OCI-LY3 (cell line): ENCODE measurements around the gene GNE.

ENCODE experiments used
- H2AFZ ChIP-seq: fragments of 200-600, 300-600 bp; shearing (Covaris generic); 2 replicates; pipeline ENCODE4 v1.6.0; 2014; ENCODE audit warnings: antibody characterized with exemption, low read depth, low read length
- H3K27ac ChIP-seq: fragments of 200-600, 300-600 bp; sonication (generic); 2 replicates; pipeline ENCODE4 v1.5.1; 2014; ENCODE audit warnings: mild to moderate bottlenecking, low read length, moderate library complexity, mixed read lengths
- H3K27me3 ChIP-seq: fragments of 200-600, 300-600 bp; sonication (generic); 2 replicates; pipeline ENCODE4 v1.6.1; 2014; ENCODE audit warnings: low read depth, low read length, mixed read lengths
- H3K36me3 ChIP-seq: fragments of 200-600, 300-600 bp; sonication (generic); replicated peaks from 2 replicates; pipeline ENCODE3; 2014; ENCODE audit warnings: low read depth, low read length, mixed read lengths
- H3K4me1 ChIP-seq: fragments of 300-600, 200-600 bp; sonication (generic); 2 replicates; pipeline ENCODE4 v1.6.1; 2014; ENCODE audit warnings: low read length, mixed read lengths
- H3K4me2 ChIP-seq: fragments of 200-600, 300-600 bp; sonication (generic); 2 replicates; pipeline ENCODE4 v1.6.1; 2014; ENCODE audit warnings: low read length, mixed read lengths
- H3K4me3 ChIP-seq: fragments of 300-600, 200-600 bp; sonication (generic); 2 replicates; pipeline ENCODE4 v1.5.1; 2014; ENCODE audit warnings: antibody characterized with exemption, mild to moderate bottlenecking, low read length, moderate library complexity
- H3K79me2 ChIP-seq: fragments of 300-600, 200-600 bp; shearing (Covaris generic); 2 replicates; pipeline ENCODE4 v1.6.1; 2014; ENCODE audit warnings: mild to moderate bottlenecking, low read length, mixed read lengths
- H3K9ac ChIP-seq: fragments of 300-600, 200-600 bp; shearing (Covaris generic); 2 replicates; pipeline ENCODE4 v1.6.0; 2014; ENCODE audit warnings: mild to moderate bottlenecking, low read length, moderate library complexity
- H3K9me3 ChIP-seq: fragments of 200-600, 300-600 bp; shearing (Covaris generic); 2 replicates; pipeline ENCODE4 v1.6.1; 2014; ENCODE audit warnings: low read length, mixed read lengths; ENCODE audit not compliant: insufficient read depth
- H4K20me1 ChIP-seq: fragments of 200-600, 300-600 bp; sonication (generic); 2 replicates; pipeline ENCODE4 v1.6.1; 2016; ENCODE audit warnings: low read length, mixed read lengths; ENCODE audit not compliant: insufficient read depth
- EZH2phosphoT487 ChIP-seq: fragments of 200-600 bp; shearing (Covaris generic); IDR thresholded peaks from 2 replicates; pipeline ENCODE4 v1.6.1; 2018; ENCODE audit warnings: antibody characterized with exemption, mixed run types, low read depth
- TF ChIP-seq, protein P1 (sequence below): fragments of 200-600, 300-600 bp; sonication (generic); IDR thresholded peaks from 2 replicates; pipeline ENCODE4 v1.5.1; 2014; ENCODE audit warnings: antibody characterized with exemption, low read length, low read depth

Gene GNE

GRCh38 chr9:36207016-36207415, 51.2 kb downstream of the GNE start:
- Histone ChIP-seq H3K36me3 (peaks cover 86% of the 10 kb centered on the region), H3K9me3 (no peaks in the 10 kb centered on the region), H3K4me1 (no peaks in the 10 kb centered on the region), H2AFZ (no peak overlapping the region), H3K79me2 (peaks cover 74% of the 10 kb centered on the region), H3K4me3 (no peak overlapping the region), H3K4me2 (no peak overlapping the region), H3K27ac (no peak overlapping the region), H3K9ac (no peak overlapping the region), H4K20me1 (peaks cover 28% of the 10 kb centered on the region), H3K27me3 (no peaks in the 10 kb centered on the region)
- TF ChIP-seq, protein P1, sequence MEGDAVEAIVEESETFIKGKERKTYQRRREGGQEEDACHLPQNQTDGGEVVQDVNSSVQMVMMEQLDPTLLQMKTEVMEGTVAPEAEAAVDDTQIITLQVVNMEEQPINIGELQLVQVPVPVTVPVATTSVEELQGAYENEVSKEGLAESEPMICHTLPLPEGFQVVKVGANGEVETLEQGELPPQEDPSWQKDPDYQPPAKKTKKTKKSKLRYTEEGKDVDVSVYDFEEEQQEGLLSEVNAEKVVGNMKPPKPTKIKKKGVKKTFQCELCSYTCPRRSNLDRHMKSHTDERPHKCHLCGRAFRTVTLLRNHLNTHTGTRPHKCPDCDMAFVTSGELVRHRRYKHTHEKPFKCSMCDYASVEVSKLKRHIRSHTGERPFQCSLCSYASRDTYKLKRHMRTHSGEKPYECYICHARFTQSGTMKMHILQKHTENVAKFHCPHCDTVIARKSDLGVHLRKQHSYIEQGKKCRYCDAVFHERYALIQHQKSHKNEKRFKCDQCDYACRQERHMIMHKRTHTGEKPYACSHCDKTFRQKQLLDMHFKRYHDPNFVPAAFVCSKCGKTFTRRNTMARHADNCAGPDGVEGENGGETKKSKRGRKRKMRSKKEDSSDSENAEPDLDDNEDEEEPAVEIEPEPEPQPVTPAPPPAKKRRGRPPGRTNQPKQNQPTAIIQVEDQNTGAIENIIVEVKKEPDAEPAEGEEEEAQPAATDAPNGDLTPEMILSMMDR = no peak
- no peak for TF ChIP-seq EZH2phosphoT487

GRCh38 chr9:36204906-36205547, 53.2 kb downstream of the GNE start:
- TF ChIP-seq, protein P1 = 0 out of 2 replicates have a peak, but pooled peaks have one; percentile 7
- TF ChIP-seq EZH2phosphoT487 = no peak
- Histone ChIP-seq H3K4me2 (no peak overlapping the region), H3K79me2 (peaks cover 61% of the 10 kb centered on the region), H3K4me1 (no peaks in the 10 kb centered on the region), H3K4me3 (no peak overlapping the region), H4K20me1 (peaks cover 17% of the 10 kb centered on the region), H3K27me3 (no peaks in the 10 kb centered on the region), H2AFZ (no peak overlapping the region), H3K9me3 (no peaks in the 10 kb centered on the region), H3K27ac (no peak overlapping the region), H3K36me3 (peaks cover 85% of the 10 kb centered on the region), H3K9ac (no peak overlapping the region)

DNA sequence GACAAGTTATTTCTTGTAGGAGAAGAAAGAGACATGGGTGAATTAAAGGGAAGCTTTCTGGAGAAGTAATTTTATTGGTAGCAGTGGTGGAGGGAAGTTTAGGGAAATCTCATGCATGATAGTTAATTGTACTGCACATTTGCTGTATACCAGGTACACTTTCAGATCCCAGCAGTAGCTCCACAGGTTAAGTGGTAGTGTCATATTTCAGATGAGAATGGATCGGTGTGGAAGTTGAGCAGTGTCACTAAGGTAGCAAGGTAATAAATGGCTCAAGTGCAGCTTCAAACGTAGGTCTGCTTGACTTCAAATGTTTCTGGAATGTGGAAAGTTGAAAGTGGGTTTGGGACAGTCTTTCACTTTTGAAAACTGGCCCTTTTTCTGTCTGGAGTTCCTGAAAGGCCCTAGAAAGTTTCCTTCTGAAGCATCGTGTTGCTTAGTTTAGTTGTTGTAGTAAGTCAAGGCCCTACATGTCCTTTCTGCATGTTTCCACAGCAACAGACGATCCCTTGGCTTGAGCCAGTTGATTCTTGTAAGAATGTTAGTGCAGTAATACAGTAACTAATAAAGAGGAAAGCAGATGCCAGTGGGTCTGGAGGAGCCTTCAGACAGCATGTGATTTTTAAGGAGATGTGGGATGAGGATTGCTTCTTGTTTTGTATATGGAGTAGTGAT, 63.8 kb downstream of the GNE start:
- Histone ChIP-seq H3K79me2 (peaks cover 80% of the 10 kb centered on the region), H3K9ac (no peak overlapping the region), H3K36me3 (peaks cover 33% of the 10 kb centered on the region), H3K9me3 (no peaks in the 10 kb centered on the region), H3K4me2 (no peak overlapping the region), H3K27ac (no peak overlapping the region), H2AFZ (no peak overlapping the region), H4K20me1 (peaks cover 54% of the 10 kb centered on the region), H3K4me3 (no peak overlapping the region), H3K27me3 (no peaks in the 10 kb centered on the region), H3K4me1 (peaks cover 23% of the 10 kb centered on the region)
- TF ChIP-seq, protein P1 = no peak
- TF ChIP-seq EZH2phosphoT487 = no peak

DNA sequence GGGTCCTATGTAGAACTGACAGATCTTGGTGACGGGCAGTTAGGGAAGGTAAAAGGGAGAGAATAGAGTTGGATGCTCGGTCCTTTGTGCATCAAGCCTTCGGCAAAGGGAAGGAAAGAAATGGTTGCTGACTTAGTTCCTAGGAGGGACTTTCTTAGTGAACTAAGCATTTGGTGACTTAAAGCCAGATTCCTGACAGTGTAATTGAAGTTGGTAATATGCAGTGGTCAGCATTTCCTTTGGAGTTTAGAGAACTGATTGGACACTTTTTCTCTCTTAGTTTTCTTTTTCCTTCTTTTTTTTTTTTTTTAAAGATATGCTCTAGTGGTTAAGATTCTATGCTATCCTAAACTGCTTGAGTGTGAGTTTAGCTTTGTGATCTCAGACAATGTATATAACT, 65.2 kb downstream of the GNE start:
- H3K36me3 ChIP-seq = peaks cover 27% of the 10 kb centered on the region

More for the DNA sequence above, 65.2 kb downstream of the GNE start:
- peak overlapping the region; percentile 79; the same call in 1 of the 2 replicates for H3K4me3 ChIP-seq
- no peak overlapping the region for H2AFZ ChIP-seq
- H3K4me1 ChIP-seq = peaks cover 23% of the 10 kb centered on the region
- no peak overlapping the region for H3K9ac ChIP-seq
- no peaks in the 10 kb centered on the region for H3K9me3 ChIP-seq
- no peaks in the 10 kb centered on the region for H3K27me3 ChIP-seq
- H4K20me1 ChIP-seq = peaks cover 54% of the 10 kb centered on the region
- no peak for TF ChIP-seq EZH2phosphoT487
- TF ChIP-seq, protein P1 = no peak
- peak overlapping the region; percentile 94 for H3K4me2 ChIP-seq
- peaks cover 72% of the 10 kb centered on the region for H3K79me2 ChIP-seq
- H3K27ac ChIP-seq = no peak overlapping the region
